Measurements from ENCODE around the gene CCND1.
A peak's percentile ranks its signal among the peaks of the same experiment; 100 is the strongest.

Gene CCND1

DNA sequence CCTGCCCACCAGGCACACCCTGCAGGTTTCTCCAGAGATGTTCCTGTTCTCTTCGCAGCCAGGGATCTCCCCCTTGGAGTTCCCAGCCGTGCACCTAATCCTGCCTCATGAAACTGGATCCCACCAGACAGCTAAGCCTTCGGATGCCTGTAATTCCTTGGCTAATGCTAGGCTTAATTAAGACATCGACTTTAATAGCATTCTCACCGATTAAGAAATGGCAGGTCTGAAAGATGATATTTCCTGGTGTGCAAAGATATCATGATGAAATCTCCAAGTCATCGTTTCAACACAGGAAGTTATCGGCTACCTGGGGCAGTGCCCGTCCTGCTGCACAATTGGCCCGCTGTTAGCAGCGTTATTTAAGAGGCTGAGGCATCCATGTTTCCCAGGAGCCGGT lies 41.5 kb upstream of the CCND1 start:
- TF ChIP-seq CTCF (conservative IDR thresholded peaks at IDR 0.05; ENCODE audit: low read depth, low read length): no peak

DNA sequence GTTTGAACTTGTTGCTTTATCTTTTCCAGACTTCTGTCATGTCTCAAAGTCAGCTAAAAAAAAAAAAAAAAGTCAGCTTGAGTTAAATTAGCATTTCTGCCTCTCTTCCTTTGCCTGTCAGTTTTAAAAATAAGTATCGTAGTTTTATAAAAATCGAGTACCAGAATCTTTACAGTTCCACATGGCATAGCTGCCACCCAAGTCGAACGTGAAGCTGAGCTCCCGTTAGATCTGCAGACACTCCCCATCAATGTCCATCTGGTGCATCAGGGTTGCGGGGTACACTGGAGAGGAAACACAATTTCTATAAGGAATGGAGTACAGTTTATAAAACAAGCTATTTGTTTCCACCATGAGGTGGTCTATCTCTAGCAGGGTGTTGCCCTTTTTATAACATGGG lies 41.0 kb upstream of the CCND1 start:
- DNase-seq (ENCODE audit: low read depth): no peak
- TF ChIP-seq CTCF (conservative IDR thresholded peaks at IDR 0.05; ENCODE audit: low read depth, low read length): no peak
- H3K4me3 ChIP-seq (ENCODE audit: low read length): no peak overlapping the region

More for the DNA sequence above, 41.5 kb upstream of the CCND1 start:
- peak; percentile 67 for DNase-seq (ENCODE audit: low read depth)
- no peak overlapping the region for H3K4me3 ChIP-seq (ENCODE audit: low read length)

DNA sequence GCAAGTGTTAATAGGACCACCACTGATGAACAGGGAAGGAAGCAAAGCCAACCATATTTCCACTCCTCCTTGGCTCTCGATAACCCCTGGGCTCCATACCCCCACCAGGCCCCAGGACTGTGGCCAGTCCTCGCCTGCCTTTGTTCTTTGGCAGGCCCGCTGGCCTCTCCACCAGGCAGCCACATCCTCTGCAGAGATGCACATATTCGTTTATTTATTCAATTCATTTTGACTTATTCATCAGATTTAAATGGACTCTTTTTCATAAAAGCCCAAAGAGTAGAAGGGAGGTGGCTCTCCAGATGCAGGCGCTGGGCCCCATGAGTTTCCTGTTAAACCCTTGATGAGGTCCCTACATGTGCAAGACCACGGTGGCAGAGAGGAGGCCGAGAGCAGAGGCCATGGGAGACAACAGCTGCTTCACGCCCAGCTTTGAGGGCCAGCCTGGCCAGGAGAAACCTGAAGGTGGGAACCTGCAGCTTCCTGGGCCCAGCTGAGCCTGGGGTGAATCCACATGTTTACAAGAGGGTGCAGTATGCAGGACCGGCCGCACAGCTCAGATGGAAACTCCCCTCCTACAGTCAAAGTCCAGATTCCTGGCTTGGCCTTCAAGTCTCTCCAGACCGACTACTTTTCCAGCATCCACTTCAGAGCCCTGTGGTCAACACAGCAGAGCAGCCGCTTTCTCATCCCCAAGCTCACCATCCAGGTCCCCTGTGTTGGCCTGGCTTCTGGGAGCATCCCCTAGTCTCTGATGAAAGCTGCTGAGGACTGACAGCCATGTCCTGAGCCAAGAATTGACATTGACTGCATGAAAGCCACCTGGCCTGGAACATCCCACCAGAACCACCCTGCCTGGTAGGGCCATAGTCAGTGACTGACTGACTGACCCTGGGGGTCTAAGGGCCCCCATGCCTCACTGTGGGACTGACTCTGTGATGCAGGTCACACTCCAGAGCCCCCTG lies 39.7 kb upstream of the CCND1 start:
- DNase-seq (ENCODE audit: low read depth): no peak
- H3K4me3 ChIP-seq (ENCODE audit: low read length): no peak overlapping the region
- TF ChIP-seq CTCF (conservative IDR thresholded peaks at IDR 0.05; ENCODE audit: low read depth, low read length): no peak

DNA sequence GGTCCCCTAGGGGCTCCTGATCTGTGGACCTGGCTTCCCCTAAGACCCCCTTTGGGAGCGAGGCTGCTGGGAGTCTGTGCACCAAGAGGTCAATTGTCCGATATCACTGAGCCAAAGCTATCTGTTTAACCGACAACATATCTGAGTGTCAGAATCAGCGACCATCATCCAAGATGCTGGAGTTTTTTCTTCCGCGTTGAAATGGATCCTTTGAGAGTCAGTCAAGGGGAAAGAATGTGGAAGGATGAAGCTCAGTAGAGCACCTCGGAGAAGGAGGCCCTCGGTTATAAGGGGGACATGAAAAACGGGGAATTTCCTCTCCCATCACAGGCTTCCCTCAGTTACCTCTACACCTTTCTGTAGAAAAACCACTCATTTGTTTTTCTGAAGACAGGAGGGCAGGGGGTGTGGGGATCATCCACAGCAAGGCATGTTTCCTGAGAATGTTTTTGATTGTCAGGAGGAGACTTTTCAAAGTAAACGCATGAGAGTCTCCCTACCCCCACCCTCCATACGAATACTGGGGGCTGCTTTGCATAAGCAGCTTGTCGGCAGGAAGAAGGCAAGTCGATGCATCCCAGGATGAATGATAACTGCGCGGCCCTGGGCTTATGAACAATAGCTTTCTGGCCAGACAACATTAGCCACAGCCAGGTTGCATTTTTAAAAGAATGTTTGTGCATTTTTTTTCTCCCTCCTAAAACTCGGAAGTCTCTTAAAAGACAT lies 37.7 kb upstream of the CCND1 start:
- TF ChIP-seq CTCF (conservative IDR thresholded peaks at IDR 0.05; ENCODE audit: low read depth, low read length): no peak
- no peak overlapping the region for H3K4me3 ChIP-seq (ENCODE audit: low read length)
- no peak for DNase-seq (ENCODE audit: low read depth)

DNA sequence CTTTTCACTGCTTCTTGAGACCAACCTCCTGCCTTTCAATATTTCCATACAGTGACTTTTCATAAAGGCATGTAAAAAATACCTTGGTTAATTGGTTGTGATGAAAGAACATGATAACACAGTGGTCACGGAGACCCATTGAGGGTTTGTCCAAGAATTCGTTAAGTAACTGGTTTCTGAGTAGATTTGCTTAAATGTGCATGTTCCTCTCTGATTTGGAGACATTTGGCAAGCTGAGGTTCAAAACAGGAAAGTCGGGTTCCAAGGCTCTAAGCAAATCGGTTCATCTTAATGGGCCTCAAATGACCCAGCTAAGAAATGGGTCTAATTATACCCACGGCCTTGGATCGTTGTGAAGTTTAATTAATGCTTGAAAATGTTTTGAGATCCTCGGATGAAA lies 36.9 kb upstream of the CCND1 start:
- no peak for DNase-seq (ENCODE audit: low read depth)
- TF ChIP-seq CTCF (conservative IDR thresholded peaks at IDR 0.05; ENCODE audit: low read depth, low read length): no peak
- H3K4me3 ChIP-seq (ENCODE audit: low read length): no peak overlapping the region

GRCh38 chr11:69605737-69606526 lies 35.0 kb upstream of the CCND1 start:
- no peak for TF ChIP-seq CTCF (conservative IDR thresholded peaks at IDR 0.05; ENCODE audit: low read depth, low read length)
- DNase-seq (ENCODE audit: low read depth): no peak
- no peak overlapping the region for H3K4me3 ChIP-seq (ENCODE audit: low read length)
